ENCODE data around the gene WDR91. TPM values are rescaled to one million over a fixed set of nuclear protein-coding genes. Genes with fewer than 3 reads are reported as not detected.
"Not testable (repeated sequence)": the region's sequence is repeated elsewhere in the genome, so short reads cannot be mapped to it uniquely, and the experiment has no call there.

Gene WDR91
- polyA plus RNA-seq, 1 experiment = 6.3 TPM

DNA sequence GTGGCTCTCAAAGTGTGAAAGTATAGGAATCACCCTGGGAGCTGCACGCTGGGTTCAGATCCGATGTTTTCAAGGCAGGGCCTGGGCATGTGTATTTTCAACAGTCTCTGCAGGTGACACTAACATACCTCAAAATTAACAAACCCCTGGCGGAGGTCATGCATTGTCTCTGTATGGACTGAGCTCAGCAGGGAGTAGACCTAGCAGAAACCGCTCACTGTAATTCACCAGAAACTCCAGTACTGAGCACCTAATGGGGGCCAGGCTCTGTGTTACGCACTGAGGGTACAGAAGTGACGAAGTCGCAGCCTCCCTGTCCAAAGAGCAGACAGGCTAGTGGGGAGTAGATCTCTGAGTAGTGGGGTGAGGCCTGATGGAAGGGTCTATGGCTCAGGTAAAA, 27.9 kb upstream of the WDR91 start:
- ChIA-PET POLR2A (no interaction called here), CTCF (no interaction called here)
- peaks cover 19% of the 10 kb centered on the region for H3K27me3 ChIP-seq (ENCODE audit: control insufficient read depth, insufficient read depth, low read length)
- no peak overlapping the region for H3K27ac ChIP-seq (ENCODE audit: low read depth, low read length)
- no peak for DNase-seq (ENCODE audit: low read depth, low spot score)
- TF ChIP-seq, protein P1, sequence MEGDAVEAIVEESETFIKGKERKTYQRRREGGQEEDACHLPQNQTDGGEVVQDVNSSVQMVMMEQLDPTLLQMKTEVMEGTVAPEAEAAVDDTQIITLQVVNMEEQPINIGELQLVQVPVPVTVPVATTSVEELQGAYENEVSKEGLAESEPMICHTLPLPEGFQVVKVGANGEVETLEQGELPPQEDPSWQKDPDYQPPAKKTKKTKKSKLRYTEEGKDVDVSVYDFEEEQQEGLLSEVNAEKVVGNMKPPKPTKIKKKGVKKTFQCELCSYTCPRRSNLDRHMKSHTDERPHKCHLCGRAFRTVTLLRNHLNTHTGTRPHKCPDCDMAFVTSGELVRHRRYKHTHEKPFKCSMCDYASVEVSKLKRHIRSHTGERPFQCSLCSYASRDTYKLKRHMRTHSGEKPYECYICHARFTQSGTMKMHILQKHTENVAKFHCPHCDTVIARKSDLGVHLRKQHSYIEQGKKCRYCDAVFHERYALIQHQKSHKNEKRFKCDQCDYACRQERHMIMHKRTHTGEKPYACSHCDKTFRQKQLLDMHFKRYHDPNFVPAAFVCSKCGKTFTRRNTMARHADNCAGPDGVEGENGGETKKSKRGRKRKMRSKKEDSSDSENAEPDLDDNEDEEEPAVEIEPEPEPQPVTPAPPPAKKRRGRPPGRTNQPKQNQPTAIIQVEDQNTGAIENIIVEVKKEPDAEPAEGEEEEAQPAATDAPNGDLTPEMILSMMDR (IDR thresholded peaks at IDR 0.05; ENCODE audit: low read depth, low read length) = no peak
- peaks cover 4% of the 10 kb centered on the region; the same call in 1 of the 2 replicates for H3K9me3 ChIP-seq (ENCODE audit: control insufficient read depth, insufficient read depth, low read length)
- H3K4me3 ChIP-seq (ENCODE audit: low read depth, low read length) = no peak overlapping the region

DNA sequence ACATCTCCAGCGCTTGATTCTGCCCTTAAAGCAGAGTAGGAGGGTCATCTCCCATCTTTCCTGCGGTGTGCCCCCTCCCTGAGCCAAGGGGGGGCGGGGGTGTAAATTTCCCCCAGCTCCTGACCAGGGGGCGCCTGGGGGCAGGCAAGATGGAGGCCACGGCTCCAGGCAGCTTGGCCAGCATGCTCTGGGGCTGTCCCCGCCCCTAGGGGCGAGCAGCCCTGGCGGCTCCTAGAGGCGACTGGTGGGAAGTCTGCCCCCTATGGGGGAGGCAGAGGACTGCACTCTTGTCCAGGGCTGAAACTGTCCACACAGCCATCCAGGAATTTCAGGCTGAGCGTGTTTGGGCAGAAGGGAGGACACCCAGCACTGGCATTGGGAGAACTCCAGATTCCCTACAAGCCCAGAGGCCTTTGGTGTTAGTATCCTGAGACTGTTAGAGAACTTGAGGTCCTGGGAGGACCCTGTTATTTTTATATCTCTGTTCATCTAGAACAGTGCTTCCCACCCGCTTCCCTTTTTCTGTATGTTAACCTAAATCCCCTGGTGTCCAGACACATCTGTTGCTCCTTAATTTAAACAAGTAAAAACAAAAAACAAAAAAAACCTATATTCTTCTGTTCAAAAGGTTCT, 26.9 kb upstream of the WDR91 start:
- POLR2A ChIA-PET = no interaction called here
- Histone ChIP-seq H3K27ac (ENCODE audit: low read depth, low read length) (no peak overlapping the region), H3K9me3 (ENCODE audit: control insufficient read depth, insufficient read depth, low read length) (peaks cover 9% of the 10 kb centered on the region; the same call in 1 of the 2 replicates), H3K4me3 (ENCODE audit: low read depth, low read length) (no peak overlapping the region), H3K27me3 (ENCODE audit: control insufficient read depth, insufficient read depth, low read length) (peaks cover 16% of the 10 kb centered on the region)
- CTCF ChIA-PET = interaction anchor here (0.5 to 0.7 kb wide), 2 partner anchors 26 to 36 kb away, joined by 3 read pairs; no protein-coding TSS in a partner anchor
- TF ChIP-seq, protein P1 (IDR thresholded peaks at IDR 0.05; ENCODE audit: low read depth, low read length) = peak; percentile 43
- DNase-seq (ENCODE audit: low read depth, low spot score) = no peak

DNA sequence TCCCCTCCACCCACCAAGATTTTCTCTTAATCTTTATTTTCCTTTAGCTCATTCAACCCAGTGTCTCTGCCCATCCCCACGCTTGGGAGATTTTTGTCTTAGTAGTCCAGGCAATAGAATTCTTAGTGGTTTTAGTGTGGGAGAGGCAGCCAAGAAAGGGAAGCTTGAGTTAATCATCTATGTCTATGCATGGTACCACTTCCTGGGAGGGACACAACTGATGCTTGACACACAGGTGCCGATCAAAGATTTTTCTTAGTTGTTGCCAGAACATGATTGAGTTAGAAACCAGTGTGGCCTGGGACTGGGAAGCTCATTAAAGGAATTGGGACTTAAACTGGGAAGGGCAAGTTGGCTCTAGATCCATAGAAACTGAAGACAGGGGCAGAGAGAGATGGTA, 25.4 kb upstream of the WDR91 start:
- TF ChIP-seq, protein P1 (IDR thresholded peaks at IDR 0.05; ENCODE audit: low read depth, low read length) = no peak
- H3K9me3 ChIP-seq (ENCODE audit: control insufficient read depth, insufficient read depth, low read length) = peaks cover 9% of the 10 kb centered on the region; the same call in 1 of the 2 replicates
- H3K27ac ChIP-seq (ENCODE audit: low read depth, low read length) = no peak overlapping the region
- no peak overlapping the region for H3K4me3 ChIP-seq (ENCODE audit: low read depth, low read length)
- CTCF ChIA-PET = interaction anchor here (1.1 kb wide), 1 partner anchor 38 kb away, joined by 4 read pairs; no protein-coding TSS in a partner anchor
- POLR2A ChIA-PET = no interaction called here
- peaks cover 11% of the 10 kb centered on the region for H3K27me3 ChIP-seq (ENCODE audit: control insufficient read depth, insufficient read depth, low read length)
- no peak for DNase-seq (ENCODE audit: low read depth, low spot score)

DNA sequence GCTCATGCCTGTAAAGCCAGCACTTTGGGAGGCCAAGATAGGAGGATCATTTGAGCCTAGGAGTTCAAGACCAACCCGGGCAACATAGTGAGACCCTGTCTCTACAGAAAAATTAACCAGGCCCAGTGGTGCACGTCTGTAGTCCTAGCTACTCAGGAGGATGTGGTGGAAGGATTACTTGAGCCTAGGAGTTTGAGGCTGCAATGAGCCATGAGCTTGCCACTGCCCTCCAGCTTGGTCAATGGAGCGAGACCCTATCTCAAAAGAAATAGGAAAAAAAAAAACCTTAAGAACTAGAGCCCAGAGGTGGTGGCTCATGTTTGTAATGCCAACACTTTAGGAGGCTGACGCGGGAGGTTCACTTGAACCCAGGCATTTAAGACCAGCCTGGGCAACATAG, 24.5 kb upstream of the WDR91 start:
- ChIA-PET POLR2A (no interaction called here), CTCF (no interaction called here)

DNA sequence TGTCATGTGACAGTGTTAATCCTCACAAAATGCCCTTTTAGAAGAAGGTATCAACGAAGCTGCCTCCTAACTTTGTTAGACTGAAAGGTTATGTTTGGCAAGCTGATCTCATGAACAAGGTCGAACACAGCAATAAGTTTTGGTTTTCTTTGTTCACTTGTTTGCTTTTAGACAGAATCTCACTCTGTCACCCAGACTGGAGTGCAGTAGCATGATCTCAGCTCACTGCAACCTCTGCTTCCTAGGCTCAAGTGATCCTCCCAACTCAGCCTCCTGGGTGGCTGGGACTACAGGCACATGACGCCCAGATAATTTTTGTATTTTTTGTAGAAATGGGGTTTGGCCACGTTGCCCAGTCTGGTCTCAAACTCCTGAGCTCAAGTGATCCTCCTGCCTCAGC, 23.4 kb upstream of the WDR91 start:
- no peak overlapping the region for H3K4me3 ChIP-seq (ENCODE audit: low read depth, low read length)
- DNase-seq (ENCODE audit: low read depth, low spot score) = no peak
- H3K27me3 ChIP-seq (ENCODE audit: control insufficient read depth, insufficient read depth, low read length) = peaks cover 5% of the 10 kb centered on the region
- H3K27ac ChIP-seq (ENCODE audit: low read depth, low read length) = no peak overlapping the region
- peaks cover 9% of the 10 kb centered on the region; the same call in 1 of the 2 replicates for H3K9me3 ChIP-seq (ENCODE audit: control insufficient read depth, insufficient read depth, low read length)
- TF ChIP-seq, protein P1 (IDR thresholded peaks at IDR 0.05; ENCODE audit: low read depth, low read length) = no peak
- CTCF ChIA-PET = interaction anchor here (1.8 kb wide), 1 partner anchor 40 kb away, joined by 5 read pairs; no protein-coding TSS in a partner anchor
- POLR2A ChIA-PET = no interaction called here

More for the DNA sequence above, 24.5 kb upstream of the WDR91 start:
- TF ChIP-seq, protein P1 (IDR thresholded peaks at IDR 0.05; ENCODE audit: low read depth, low read length) = no peak
- Histone ChIP-seq H3K27ac (ENCODE audit: low read depth, low read length) (no peak overlapping the region), H3K4me3 (ENCODE audit: low read depth, low read length) (no peak overlapping the region), H3K9me3 (ENCODE audit: control insufficient read depth, insufficient read depth, low read length) (peaks cover 9% of the 10 kb centered on the region; the same call in 1 of the 2 replicates), H3K27me3 (ENCODE audit: control insufficient read depth, insufficient read depth, low read length) (peaks cover 8% of the 10 kb centered on the region)
- DNase-seq (ENCODE audit: low read depth, low spot score) = no peak

DNA sequence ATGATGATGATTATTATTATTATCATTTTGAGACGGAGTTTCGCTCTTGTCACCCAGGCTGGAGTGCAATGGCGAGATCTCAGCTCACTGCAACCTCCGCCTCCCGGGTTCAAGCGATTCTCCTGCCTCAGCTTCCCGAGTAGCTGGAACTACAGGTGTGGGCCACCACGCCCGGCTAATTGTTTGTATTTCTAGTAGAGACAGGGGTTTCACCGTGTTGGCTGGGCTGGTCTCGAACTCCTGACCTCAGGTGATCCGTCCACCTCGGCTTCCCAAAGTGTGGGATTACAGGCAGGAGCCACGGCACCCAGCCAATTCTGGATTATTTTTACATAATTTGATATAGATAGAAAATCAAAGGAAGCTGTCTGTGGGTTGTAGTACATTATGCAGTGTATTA, 22.8 kb upstream of the WDR91 start:
- CTCF ChIA-PET = interaction anchor here (1.8 kb wide), 1 partner anchor 41 kb away, joined by 5 read pairs; no protein-coding TSS in a partner anchor
- H3K27me3 ChIP-seq (ENCODE audit: control insufficient read depth, insufficient read depth, low read length); DNase-seq (ENCODE audit: low read depth, low spot score); H3K27ac ChIP-seq (ENCODE audit: low read depth, low read length); H3K4me3 ChIP-seq (ENCODE audit: low read depth, low read length); H3K9me3 ChIP-seq (ENCODE audit: control insufficient read depth, insufficient read depth, low read length); POLR2A ChIA-PET: not testable (repeated sequence)
